ENCODE measurements around the gene CCDC6.

GRCh38 chr10:59934701-59935100 is 28.3 kb upstream of the CCDC6 start:
- TF ChIP-seq, protein P1, sequence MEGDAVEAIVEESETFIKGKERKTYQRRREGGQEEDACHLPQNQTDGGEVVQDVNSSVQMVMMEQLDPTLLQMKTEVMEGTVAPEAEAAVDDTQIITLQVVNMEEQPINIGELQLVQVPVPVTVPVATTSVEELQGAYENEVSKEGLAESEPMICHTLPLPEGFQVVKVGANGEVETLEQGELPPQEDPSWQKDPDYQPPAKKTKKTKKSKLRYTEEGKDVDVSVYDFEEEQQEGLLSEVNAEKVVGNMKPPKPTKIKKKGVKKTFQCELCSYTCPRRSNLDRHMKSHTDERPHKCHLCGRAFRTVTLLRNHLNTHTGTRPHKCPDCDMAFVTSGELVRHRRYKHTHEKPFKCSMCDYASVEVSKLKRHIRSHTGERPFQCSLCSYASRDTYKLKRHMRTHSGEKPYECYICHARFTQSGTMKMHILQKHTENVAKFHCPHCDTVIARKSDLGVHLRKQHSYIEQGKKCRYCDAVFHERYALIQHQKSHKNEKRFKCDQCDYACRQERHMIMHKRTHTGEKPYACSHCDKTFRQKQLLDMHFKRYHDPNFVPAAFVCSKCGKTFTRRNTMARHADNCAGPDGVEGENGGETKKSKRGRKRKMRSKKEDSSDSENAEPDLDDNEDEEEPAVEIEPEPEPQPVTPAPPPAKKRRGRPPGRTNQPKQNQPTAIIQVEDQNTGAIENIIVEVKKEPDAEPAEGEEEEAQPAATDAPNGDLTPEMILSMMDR (IDR thresholded peaks at IDR 0.05): no peak
- no peak for TF ChIP-seq EP300 (IDR thresholded peaks at IDR 0.05)
- no peak for TF ChIP-seq POLR2AphosphoS5 (IDR thresholded peaks at IDR 0.05)

All from suprapubic skin (tissue), 4 donors.